ENCODE measurements around the gene TECR. TPM values are rescaled to one million over a fixed set of nuclear protein-coding genes. Genes with fewer than 3 reads are reported as not detected.
"Not testable (repeated sequence)": the region's sequence is repeated elsewhere in the genome, so short reads cannot be mapped to it uniquely, and the experiment has no call there.

TECR gene
- total RNA-seq, 4 donors from 2014 or later = 75.5 to 126 (median 99.0) TPM

DNA sequence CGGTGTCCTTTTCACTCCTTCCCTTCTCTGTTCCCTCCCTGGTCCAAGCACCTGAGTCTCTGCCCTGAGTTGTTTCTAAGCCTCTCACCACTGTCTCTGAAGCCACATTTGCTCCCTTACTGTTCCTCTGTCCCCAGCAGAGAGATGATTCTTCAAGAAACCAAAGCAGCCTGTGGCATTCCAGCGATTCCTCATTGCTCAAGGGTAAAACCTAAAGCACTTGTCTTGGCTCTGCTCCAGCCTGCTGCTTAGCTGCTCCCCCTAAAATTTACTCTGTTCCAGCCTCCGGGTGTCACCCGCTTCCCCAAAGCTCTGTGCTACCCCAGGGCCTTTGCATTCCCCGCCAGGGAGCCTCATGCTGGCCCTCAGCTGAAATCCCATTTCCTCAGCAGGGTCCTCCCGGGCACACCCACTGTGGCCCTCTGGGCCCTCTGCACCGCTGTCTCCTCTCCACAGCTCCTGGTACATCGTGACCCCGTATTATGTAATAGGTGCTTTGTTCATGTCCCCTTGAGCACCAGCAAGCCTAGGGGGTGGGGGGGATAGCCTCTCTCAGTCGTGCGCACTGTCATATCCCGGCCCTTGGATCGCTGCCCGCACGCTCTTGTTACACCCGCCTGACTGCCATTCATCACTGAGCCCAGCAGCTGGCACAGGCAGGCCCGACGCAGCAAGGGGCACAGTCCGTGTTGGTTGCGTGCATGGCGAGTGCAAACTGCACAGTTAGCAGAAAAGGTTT is 15.8 kb downstream of the TECR start:
- no peaks in the 10 kb centered on the region for H3K9me3 ChIP-seq
- WGBS, 2 donors = 30 to 36% methylated on average over 12 to 21 of the region's 21 CpGs
- peak overlapping the region; percentile 66 to 81 (median 72) for H3K27ac ChIP-seq
- no peaks in the 10 kb centered on the region for H3K27me3 ChIP-seq
- no peak overlapping the region for H3K4me3 ChIP-seq (replicated peaks in 1 of 3)
- intact Hi-C loops (cut with DNase I) = no loop called here
- peaks cover 32 to 46% of the 10 kb centered on the region in 2 donors for H3K4me1 ChIP-seq
- TF ChIP-seq, protein P1, sequence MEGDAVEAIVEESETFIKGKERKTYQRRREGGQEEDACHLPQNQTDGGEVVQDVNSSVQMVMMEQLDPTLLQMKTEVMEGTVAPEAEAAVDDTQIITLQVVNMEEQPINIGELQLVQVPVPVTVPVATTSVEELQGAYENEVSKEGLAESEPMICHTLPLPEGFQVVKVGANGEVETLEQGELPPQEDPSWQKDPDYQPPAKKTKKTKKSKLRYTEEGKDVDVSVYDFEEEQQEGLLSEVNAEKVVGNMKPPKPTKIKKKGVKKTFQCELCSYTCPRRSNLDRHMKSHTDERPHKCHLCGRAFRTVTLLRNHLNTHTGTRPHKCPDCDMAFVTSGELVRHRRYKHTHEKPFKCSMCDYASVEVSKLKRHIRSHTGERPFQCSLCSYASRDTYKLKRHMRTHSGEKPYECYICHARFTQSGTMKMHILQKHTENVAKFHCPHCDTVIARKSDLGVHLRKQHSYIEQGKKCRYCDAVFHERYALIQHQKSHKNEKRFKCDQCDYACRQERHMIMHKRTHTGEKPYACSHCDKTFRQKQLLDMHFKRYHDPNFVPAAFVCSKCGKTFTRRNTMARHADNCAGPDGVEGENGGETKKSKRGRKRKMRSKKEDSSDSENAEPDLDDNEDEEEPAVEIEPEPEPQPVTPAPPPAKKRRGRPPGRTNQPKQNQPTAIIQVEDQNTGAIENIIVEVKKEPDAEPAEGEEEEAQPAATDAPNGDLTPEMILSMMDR (IDR thresholded peaks at IDR 0.05) = no peak
- TF ChIP-seq POLR2A (IDR thresholded peaks at IDR 0.05) = no peak
- peak; percentile 98 for DNase-seq
- no peaks in the 10 kb centered on the region for H3K36me3 ChIP-seq

DNA sequence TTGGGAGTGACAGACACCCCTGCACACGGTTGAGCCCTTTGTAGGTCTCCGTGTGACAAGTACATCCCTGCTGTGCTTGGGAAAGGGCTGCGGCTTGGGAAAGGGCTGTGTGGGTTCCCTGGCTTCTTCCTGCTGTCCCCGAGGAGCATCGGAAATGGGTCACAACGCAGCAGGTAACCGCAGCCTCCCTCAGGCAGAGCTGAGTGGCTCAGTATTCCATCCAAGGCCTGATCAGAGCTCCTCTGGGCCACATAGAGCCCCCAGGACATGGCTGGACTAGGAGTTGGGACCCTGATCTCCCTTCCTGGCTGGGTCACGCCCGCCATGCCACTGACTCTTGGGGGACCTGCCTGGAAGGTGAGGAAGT is 16.3 kb downstream of the TECR start:
- Histone ChIP-seq H3K27ac (peak overlapping the region; percentile 66 to 81 (median 72)), H3K27me3 (no peaks in the 10 kb centered on the region), H3K36me3 (no peaks in the 10 kb centered on the region), H3K4me3 (replicated peaks in 1 of 3) (no peak overlapping the region), H3K4me1 (peaks cover 38 to 52% of the 10 kb centered on the region in 2 donors), H3K9me3 (no peaks in the 10 kb centered on the region)
- TF ChIP-seq, protein P1 (IDR thresholded peaks at IDR 0.05) = no peak
- no peak for TF ChIP-seq POLR2A (IDR thresholded peaks at IDR 0.05)
- intact Hi-C loops (cut with DNase I) = no loop called here
- no peak for DNase-seq
- WGBS, 2 donors = 66 to 68% methylated on average over 7 to 9 of the region's 9 CpGs

DNA sequence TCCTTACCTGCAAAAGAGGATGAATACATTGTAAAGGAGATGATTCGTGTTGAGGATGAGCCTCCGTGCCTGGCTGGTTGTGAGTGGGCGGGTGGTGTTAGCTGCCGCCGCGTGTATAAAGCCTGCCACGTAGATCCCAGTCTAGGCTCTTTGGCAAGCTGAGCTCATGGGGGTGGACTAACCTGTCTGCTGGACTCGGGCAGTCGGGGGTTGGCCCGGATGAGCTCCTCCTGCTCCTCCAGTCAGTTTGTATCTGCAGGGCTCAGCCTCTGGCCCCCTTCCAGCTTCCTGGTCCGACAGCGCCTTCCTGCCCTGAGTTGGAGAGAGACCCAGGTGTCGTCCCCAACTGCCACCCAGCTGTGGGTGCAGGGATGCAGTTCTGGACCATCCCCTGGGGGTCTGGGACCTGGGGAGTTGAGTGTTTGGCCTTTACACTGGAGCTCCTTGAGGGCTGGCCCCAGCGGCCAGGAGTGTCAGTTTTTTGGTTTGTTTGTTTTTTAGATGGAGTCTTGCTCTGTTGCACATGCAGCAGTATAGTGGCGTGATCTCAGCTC is 20.9 kb downstream of the TECR start:
- Histone ChIP-seq H3K36me3 (no peaks in the 10 kb centered on the region), H3K27ac (peak overlapping the region; percentile 25 to 76 (median 56)), H3K9me3 (no peaks in the 10 kb centered on the region), H3K27me3 (no peaks in the 10 kb centered on the region), H3K4me1 (peaks cover 28 to 49% of the 10 kb centered on the region in 2 donors), H3K4me3 (replicated peaks in 1 of 3) (no peak overlapping the region)
- intact Hi-C loops (cut with DNase I) = loop anchor here (10.0 kb wide), 1 partner anchor 45 kb away; no protein-coding TSS in a partner anchor
- peak; percentile 88 to 94 for DNase-seq
- TF ChIP-seq, protein P1 (IDR thresholded peaks at IDR 0.05) = no peak
- peak in 1 of 2 donors; percentile 16 for TF ChIP-seq POLR2A (IDR thresholded peaks at IDR 0.05)
- 40 to 43% methylated on average over 12 to 13 of the region's 15 CpGs for WGBS, 2 donors

DNA sequence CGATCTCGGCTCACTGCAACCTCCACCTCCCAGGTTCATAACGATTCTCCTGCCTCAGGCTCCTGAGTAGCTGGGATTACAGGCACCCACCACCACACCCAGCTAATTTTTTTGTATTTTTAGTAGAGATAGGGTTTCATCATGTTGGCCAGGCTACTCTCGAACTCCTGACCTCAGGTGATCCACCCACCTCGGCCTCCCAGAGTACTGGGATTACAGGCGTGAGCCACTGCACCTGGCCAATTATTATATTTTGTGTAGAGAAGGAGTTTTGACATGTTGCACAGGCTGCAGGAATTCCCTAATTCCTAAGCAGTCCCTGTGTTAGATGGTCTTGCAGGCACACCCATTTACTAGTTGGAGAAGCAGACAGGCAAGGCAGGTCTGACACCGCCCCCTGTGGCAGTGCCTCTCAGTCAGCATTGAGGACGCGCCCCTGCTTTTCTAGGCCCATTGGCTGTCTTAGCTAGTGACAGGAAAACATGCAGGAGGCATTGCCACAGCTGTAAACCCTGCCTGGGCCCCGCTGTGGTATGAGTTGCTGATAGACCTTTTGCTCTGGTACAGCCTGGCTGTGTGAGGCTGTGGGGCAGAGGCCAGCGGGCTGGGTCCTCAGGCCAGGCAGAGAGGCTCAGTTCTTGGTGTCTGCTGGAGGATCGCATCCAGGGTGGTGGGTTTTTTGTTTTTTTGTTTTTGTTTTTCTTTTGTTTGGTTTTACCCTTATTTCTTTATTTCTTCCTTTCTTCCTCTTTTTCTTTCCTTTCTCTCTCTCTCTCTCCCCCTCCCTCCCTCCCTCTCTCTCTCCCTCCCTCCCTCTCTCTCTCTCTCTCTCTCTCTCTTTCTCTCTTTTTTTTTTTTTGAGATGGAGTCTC is 22.0 kb downstream of the TECR start:
- DNase-seq = peak; percentile 49 to 54
- H3K36me3 ChIP-seq; H3K27me3 ChIP-seq; H3K9me3 ChIP-seq; H3K4me3 ChIP-seq (replicated peaks in 1 of 3): not testable (repeated sequence)
- 78 to 81% methylated on average over 9 to 10 of the region's 12 CpGs for WGBS, 2 donors
- peak overlapping the region in 2 of 3 donors; percentile 29 to 43 for H3K27ac ChIP-seq
- H3K4me1 ChIP-seq = peaks cover 25 to 42% of the 10 kb centered on the region in 2 donors
- intact Hi-C loops (cut with DNase I) = loop anchor here (10.0 kb wide), 1 partner anchor 47 kb away; no protein-coding TSS in a partner anchor

DNA sequence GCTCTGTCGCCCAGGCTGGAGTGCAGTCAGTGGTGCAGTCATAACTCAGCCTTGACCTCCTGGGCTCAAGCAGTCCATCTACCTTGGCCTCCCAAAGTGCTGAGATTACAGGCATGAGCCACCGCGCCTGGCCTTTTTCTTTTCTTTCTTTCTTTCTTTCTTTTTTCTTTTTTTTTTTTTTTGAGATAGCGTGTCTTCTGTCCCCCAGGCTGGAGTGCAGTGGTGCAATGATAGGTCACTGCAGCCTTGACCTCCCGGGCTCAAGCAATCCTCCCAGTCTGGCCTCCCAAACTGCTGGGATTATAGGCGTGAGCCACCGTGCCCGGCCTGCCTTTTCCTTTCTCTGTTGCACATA is 22.6 kb downstream of the TECR start:
- not testable (repeated sequence) for H3K4me3 ChIP-seq (replicated peaks in 1 of 3); H3K36me3 ChIP-seq; H3K9me3 ChIP-seq; H3K27me3 ChIP-seq; H3K27ac ChIP-seq
- H3K4me1 ChIP-seq = peaks cover 30 to 47% of the 10 kb centered on the region in 2 donors
- intact Hi-C loops (cut with DNase I) = loop anchor here (10.0 kb wide), 1 partner anchor 47 kb away; no protein-coding TSS in a partner anchor
- 83 to 85% methylated on average over 8 of the region's 8 CpGs for WGBS, 2 donors
- peak; percentile 48 to 49 for DNase-seq

Data from thyroid gland (tissue), 4 donors.